T1000 (cell line): ENCODE data around the gene HAND1.
A peak's percentile ranks its signal among the peaks of the same experiment; 100 is the strongest.

ENCODE experiments used
- DNase-seq: peaks from one replicate; lab custom pipeline; 2025; ENCODE audit warnings: mixed read lengths; lab: John Stamatoyannopoulos, UW

Gene HAND1

DNA sequence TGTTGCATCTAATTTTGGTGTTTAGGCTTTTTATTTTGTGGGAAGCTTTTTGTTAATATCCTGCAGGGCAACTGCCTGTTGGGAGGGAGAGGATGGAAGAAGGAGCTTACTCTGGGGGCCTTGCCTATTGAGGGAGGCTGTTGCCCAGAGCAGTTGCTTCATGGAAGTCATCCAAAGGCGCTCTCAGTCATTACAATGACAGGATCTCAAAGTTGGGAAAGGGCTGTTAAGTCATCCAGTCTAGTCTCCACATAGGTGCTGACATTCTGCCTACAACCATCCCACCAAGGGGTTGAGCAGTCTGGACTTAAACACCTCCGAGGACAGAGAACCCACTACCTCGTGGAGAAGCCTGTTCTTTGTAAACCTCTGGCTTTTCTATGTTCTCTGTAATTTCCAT is 19.0 kb downstream of the HAND1 start:
- DNase-seq = no peak

DNA sequence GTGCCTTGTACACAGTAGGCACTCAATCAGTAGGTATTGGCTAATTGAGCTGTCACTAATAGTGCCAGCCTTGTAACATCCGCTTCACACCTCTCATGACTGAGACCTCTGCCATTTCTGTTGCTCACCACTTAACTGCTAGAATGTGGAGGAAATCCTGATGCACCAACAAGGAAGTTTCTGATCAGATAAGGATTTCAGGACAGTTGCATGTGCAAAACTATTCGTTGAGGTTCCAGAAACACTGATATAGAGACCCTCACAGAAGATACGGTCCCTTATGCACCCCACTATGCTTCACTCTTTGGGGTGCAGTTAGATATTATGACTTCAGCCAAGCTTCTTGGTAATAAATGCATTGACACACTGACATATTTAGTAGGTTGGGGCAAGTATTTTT is 21.5 kb downstream of the HAND1 start:
- no peak for DNase-seq

DNA sequence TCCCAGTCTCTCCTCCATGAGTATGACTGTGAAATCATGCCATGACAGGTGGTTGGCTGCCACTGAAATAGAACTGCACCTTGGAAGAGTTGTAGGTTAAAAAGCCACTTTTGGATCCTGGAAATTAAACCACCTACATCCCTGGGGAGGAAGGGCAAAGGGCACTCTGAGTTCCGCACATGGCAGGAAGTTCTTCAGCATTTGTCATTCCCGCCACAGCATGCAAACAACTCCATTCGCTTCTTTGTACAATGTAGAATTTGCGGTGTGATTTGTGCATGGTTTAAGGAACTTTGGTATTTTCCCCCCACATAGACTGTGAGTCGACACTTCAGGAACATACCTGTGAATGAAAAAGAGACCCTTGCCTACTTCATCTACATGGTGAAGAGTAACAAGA is 22.4 kb downstream of the HAND1 start:
- no peak for DNase-seq

DNA sequence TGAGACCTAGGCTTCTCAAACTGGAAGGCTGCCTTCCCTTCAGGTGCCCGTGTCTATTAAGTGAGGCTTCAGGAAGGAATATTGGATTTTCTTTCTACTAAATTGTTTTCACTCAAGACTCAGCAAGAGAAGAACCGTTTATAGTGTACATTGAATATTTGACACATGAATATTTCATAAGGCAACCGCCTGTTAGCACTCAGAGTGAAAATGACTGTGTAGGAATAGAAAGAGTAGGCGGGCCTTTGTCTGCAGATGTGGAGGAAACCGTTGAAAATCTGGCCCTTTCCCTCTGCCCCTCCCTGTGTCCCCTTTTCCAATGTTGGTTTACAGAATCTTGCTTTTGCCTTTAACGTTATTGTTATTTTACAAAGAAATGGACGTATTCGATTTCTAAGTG is 26.1 kb downstream of the HAND1 start:
- no peak for DNase-seq

DNA sequence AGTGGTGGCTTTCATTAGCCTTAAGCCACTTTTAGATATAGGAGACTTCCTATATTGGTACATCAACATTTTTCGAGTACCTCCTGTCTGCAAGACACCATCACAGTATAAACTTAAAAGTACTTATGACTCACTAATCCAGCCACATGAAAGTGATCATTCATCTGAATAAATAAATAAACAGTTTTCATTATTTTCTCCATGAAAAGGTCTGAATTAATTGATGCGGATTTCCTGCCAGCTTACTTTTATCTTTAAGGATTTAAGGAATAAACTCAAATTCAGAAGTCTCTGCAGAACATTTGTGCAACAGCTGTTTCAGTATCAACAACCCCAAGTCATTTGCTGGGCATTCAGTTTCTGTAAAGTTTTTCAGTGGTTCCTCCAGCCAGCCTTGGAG is 28.2 kb downstream of the HAND1 start:
- no peak for DNase-seq

DNA sequence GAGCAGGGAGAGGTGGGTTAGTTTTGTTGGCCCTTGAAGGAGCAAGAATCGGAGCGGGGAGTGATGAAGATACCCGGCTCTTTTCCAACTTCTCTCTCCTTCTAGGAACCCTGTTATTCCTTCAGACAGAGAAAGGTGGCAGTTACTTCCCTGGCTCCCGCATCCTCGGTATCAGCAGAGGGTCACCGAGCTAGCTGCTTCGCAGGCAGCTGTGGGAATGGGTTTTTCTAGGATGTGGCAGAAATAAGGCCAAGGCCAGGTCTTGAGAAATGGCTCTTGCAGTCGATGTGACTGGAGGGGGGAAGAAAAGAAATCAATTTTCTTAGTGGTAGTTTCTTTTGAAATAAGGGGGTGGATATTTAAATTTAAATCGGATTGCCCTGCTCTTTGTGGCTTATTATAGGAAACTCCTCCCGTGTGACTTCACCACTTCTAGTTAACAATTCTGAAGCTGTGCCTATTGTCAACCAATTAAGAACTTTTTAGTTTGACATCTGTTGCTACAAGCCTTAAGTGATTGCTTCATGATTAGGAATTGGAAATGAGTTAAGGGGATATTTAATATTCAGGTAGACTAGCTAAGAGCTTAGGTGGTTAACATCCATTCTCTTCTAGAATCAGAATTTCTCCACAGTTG is 30.8 kb downstream of the HAND1 start:
- no peak for DNase-seq

DNA sequence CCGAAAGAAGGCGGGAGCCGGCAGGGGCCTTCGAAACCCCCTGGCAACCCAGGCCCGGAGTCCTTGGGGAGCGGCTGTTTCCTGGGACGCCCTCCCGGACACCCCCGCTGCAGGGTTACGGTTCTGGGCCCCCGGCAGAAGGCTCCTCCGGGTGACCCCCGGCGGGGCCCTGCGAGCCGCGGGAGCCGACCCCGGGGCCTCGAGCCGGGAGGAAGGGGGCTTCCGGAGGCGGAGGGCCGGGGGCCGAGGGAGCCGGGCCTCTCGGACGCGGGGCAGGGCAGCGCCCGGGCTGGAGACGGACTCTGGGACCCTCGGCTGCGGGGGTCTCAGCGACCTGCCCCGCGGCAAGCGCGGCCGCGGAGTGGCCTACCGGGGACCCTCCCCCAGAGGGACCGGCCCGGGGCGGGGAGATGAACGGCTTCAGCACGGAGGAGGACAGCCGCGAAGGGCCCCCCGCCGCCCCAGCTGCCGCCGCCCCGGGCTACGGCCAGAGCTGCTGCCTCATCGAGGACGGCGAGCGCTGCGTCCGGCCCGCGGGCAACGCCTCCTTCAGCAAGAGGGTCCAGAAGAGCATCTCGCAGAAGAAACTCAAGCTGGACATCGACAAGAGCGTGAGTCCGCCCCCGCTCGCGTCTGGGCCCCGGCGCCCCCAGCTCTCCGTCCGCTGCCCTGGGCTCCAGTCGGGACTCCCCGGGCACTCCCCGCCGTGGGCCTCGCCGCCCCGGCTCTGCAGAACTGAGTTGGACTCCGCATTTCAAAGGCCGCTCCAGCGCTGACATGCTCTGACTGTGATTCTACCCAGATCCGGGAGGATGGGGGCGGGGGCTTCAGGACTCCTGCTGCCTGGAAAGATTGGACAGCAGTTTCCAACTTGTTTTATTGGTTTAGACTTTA is 31.6 kb downstream of the HAND1 start:
- peak; percentile 15 for DNase-seq

DNA sequence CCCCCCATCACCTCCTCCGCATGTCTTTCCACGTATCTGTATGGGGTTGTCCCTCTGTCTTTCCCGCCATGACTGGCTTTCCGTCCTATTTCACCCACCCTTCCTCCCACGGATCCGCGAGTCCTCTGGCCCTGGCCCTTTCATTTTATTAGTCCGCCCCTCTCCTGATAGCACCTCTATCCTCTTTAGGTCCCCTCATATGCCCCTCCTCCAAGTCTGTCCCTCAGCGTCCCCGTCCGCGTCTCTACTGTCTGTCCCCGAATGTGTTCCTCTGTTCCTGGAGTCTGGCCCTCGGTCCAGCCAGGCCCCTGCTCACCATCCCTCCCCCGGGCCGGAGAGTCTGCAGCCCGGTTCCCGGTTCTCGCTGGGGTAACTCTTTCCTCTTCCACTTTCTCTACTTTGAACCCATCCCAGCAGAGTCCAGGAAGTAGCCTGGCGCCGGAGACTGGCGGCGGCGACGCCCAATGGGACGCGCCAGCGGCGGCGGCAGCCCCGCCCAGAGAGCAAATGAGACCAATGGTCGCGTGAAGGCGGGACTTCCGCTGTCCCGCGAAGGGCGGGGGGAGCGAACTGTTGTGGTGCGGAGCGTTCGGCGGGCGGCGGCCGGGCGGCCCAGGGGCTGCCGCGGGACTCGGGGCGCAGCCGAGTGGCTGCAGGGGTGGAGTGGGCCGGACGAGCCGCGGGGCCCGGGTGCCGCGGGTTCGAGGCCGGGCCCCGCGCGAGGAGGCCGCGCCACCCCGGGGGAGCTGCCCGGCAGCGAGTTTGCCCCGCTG is 32.4 kb downstream of the HAND1 start, which contains the start of gene SAP30L:
Gene SAP30L (plus strand): TSS at position 576 of the 773 bp plus-strand sequence. CDS start 608 bp downstream, outside the sequence.
- DNase-seq = peak; percentile 91

DNA sequence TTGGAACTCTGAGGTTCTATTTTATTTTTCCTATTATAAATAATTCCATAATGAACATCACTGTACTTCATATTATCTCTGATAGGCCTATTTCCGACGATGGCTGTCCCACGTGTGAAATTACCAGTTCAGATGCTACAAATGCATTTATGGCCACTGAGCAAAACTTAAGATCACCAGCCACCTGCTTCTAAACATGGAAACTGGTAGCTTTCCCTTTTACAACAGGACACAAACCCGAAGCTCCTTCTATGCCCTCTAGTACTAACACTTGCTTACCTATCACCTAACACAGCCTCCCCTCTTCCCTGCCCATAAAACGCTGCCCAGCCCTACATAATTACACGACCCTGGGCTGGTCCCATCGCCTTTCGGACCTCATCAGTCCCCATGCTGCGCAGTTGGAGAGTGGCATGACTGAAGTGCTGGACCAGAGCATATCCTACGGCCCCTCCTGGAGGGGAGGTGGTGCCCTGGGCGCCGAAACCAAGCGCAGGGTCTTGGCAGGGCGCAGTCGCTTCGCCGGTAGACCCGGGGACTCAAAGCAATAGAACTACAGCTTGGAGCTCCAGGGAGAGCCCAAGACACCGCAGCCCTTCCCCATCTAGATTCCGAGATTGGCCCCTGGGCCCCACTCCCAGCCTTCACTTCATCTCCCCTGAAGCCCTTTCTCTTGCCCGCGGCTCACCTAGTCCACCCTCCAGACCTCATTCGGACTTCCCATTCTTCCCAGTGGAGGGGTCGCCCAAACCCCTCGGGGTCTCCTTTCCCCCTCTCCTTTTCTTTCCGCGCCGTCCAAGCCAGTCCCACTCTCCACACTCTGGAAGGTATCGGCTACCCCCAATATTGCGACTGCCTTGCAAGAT is 33.2 kb downstream of the HAND1 start:
- no peak for DNase-seq

DNA sequence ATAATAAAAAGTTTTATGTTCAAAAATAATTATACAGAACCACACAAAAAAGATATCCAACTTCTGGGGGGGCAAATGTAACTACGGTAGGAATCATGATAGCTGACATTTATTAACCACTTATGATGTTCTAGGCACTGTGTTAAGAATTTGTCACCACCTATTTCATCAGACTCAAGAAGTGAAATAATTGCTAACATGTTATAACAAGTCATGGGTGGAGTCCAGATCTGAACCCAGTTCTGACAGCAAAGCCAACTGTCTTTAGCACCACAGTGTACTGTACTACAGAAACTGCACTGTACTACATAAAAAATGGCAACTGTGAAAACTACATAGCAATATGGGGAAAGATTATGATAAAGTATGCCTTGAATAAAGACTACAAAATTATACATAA is 35.2 kb downstream of the HAND1 start:
- no peak for DNase-seq

DNA sequence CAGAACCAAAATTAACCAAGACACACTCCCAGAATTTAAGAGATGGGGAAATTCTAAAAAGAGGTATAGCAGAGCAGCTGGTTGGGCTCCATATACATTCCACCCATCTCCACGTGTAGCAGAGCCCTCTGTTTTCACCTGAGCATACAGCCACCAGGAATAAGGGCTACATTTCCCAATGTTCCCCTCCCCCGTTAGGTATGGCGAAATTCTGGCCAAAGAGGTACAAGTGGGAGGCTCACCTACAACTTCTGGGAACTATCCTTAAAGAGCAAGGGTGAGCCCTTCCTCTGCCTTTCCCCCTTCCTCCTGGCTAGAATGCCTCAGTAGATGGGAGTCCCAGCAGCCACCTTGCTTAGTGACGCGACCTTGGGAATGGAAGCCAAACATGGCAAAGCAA is 37.5 kb downstream of the HAND1 start:
- DNase-seq = no peak

DNA sequence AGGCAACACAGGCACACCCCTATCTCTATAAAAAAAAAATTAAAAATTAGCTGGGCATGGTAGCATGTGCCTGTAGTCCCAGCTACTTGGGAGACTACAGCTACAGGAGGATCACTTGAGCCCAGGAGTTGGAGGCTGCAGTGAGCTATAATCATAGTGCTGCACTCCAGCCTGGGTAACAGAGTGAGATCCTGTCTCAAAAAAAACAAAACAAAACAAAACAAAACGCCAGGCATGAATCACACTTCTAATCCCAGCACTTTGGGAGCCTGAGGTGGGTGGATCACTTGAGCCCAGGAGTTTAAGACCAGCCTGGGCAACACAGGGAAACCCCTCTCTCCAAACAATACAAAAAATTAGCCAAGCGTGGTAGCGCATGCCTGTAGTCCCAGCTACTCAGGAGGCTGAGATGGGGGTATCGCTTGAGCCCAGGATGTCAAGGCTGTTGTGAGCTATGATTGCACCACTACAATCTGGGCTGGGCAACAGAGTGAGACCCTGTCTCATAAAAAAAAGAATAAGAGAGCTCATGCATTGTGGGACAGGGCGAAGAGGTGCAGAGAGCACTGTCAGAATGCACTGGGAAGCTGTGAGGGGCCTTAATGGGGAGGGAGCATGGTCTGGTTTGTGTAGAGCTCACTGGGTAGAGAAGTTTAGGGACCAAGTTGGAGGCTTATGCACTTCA is 40.6 kb downstream of the HAND1 start:
- DNase-seq = no peak

DNA sequence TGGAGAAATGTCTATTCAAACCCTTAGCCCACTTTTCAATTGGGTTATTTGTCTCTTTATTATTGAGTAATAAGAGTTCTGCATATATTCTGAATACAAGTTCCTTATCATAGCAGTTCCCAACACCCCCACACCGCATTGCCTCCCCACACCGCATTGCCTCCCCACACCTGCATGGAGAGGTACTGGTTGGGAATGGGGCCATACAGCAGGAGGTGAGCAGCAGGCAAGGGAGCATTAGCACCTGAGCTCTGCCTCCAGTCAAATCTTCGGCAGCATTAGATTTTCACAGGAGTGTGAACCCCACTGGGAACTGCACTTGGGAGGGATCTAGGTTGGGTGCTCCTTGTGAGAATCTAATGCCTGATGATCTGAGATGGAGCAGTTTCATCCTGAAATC is 42.8 kb downstream of the HAND1 start:
- no peak for DNase-seq

DNA sequence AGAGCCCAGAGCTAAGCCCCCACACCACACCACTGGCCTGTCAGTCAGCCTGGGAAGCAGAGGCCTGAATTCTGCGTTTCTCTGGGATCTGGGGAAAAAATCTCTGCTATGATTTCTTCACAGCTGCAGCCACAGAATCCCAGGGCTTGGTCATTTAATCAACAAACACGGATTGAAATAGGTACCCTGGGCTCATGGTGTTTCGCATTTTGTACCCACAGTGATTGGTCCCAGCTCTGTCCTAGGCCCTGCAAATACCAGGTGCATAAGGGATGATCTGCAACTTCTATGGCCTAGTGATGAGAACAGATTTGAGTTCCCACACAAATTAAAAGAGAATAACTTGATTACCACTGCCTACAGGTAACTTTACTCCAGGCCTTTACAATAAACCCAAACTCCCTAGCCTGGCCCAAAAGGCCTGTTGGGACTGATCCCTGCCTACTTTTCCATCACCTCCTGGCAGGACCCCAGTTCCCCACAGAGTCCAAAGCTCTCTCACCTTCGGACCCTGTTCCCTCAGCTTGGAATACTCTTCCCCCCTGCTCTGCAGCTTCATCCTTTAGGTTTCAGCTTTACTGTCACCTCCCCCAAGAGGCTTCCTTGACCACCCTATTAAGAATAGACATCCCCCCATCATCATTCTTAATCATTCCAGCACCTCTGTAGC is 46.9 kb downstream of the HAND1 start:
- DNase-seq = no peak

DNA sequence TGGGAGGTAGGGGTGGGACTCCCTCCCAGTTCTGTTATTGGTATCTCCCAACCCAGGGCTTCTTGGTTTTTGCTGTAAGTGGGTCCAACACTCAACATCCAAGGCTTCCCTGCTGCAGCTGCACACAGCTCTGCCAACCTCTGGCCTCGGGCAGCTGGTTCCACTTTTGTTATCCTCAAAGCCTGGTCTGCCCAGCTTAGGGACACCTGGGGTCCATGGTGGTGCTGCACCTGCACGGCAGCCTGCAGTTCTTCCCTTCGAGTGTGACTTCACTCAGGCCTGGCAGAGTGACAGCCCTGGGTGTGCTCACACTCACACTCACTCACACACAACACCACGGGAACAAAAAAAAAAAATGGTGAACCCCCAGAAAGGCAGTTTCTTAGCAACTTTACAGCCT is 47.6 kb downstream of the HAND1 start:
- DNase-seq = no peak

DNA sequence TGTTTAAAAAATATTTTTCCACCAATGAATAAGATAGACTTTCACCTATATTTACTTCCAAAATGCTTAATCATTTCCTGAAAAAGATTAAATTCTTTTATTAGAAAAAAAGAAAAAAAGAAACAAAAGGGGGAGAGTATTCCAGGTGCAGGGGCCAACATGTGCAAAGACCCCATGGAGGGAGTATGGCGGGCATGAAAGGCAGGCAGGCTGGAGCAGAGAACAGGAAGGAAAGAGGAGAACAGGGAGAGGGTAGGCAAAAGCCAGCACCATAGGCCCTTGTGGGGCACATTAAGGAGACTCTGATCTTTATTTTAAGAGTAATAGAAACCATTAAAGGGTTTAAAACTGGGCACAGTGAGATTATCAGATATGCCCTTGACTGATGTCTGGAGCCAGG is 48.7 kb downstream of the HAND1 start:
- no peak for DNase-seq

DNA sequence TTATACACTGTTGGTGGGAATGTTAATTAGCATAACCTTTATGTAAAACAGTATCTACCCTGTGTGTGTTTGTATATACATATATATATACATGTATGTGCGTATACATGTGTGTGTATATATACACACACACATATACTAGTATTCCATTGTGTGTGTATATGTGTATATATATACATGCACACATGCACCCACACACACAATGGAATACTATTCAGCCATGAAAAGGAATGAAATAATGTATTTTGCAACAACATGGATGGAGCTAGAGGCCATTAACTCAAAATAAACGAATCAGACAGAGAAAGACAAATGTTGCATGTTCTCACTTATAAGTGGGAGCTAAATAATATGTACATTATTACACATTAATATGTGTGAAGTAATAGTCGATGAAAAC is 49.8 kb downstream of the HAND1 start:
- DNase-seq = no peak
